ES-I3 (cell line): ENCODE data around the gene TNP2.

Experiments
- H3K36me3 ChIP-seq: 2 replicates; pipeline ENCODE4 v1.6.1; 2013; ENCODE audit warnings: mild to moderate bottlenecking, low read length, control low read depth, moderate library complexity; ENCODE audit not compliant: insufficient read depth
- H3K4me1 ChIP-seq: 2 replicates; pipeline ENCODE4 v1.6.1; 2013; ENCODE audit warnings: mild to moderate bottlenecking, control low read depth, low read length; ENCODE audit not compliant: insufficient read depth
- H3K9ac ChIP-seq: 2 replicates; pipeline ENCODE4 v1.6.1; 2013; ENCODE audit warnings: low read depth, mild to moderate bottlenecking, low read length, moderate library complexity
- H3K9me3 ChIP-seq: 2 replicates; pipeline ENCODE4 v1.6.1; 2013; ENCODE audit warnings: mild to moderate bottlenecking, low read length, moderate library complexity; ENCODE audit not compliant: control insufficient read depth, insufficient read depth

Gene TNP2

GRCh38 chr16:11258553-11259492, 10.3 kb downstream of the TNP2 start:
- Histone ChIP-seq H3K9ac (no peak overlapping the region), H3K9me3 (no peaks in the 10 kb centered on the region), H3K4me1 (peaks cover 17% of the 10 kb centered on the region), H3K36me3 (peaks cover 8% of the 10 kb centered on the region)

- H3K9ac ChIP-seq: peak overlapping the region; percentile 79
Measured at GRCh38 chr16:11257131-11257938, 11.8 kb downstream of the TNP2 start.

DNA sequence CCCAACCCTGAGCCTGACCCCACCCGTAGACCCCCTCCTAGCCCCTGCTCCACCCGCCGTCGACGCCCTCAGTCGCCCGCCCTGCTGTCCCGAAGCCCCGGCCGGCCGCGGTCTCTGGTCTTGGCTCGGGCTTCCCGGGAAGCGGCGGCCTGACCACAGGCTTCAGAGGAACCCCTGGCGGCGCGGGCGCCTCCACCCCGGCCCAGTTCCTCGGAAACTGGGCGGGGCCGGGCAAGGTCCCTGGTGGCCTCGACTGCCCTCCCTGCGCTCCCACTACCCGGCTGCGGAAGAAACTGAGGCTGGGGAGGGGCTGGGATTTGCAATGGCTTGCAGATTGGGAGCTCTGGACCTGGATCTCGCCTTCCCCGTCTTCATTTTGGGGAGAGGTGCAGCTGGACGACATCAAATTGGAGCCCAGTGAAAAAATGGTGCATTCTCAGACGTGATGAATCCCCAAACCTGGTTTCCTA, 12.4 kb downstream of the TNP2 start:
- Histone ChIP-seq H3K9me3 (no peaks in the 10 kb centered on the region), H3K9ac (peak overlapping the region; percentile 79), H3K4me1 (peaks cover 24% of the 10 kb centered on the region), H3K36me3 (peaks cover 11% of the 10 kb centered on the region)

More at GRCh38 chr16:11257131-11257938, 11.8 kb downstream of the TNP2 start:
- H3K9me3 ChIP-seq: no peaks in the 10 kb centered on the region
- H3K4me1 ChIP-seq: peaks cover 24% of the 10 kb centered on the region
- H3K36me3 ChIP-seq: peaks cover 11% of the 10 kb centered on the region

DNA sequence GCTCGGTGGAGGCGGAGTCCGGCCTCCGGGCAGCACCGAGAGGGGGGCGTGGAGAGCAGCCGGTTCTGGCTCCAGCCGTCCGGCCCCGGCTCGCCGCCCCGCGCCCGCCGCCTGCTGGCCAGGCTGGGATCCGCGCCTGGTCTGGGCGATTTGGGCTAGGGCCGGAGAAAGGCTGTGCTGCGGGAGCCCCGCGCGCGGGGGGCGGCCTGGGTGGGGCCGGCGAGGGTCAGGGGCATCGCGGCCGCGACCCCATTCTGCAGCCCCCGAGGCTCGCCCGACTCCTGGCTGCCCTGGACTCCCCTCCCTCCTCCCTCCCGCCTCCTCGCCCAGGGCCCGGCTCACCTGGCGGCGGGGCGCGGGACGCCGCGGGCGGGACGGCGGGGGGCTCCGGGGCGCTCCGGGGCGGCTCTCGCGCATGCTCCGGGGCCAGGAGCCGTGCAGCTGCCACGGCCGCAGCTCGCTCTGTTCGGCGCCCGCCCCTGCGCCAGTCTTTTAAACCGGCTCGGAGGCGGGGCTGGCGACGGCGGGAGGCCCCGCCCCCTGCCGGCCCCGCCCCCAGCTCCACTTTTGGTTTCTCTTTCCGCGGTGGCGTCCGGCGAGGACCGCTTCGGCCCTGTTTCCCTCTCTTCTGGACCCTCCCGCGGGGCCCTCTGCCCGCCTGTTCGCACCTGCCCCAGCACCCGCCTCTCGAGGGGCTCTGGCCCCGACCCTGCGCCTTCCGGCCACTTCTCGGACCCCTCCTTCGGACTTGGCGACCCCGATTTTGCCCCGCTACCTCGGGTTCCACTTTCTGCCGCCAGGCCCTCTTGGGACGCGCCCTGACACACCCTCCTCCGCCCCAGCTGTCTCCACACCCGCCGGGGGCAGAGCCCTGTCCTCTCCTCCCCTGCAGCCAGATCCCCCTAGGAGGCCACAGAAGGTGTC, 13.1 kb downstream of the TNP2 start, which contains the start of gene SOCS1:
Gene SOCS1 (minus strand): TSS at position 468 of the 924 bp plus-strand sequence. CDS start 726 bp downstream, outside the sequence.
- peaks cover 11% of the 10 kb centered on the region for H3K36me3 ChIP-seq
- H3K9ac ChIP-seq: peak within 1 kb of the TSS; percentile 79
- peaks cover 23% of the 10 kb centered on the region for H3K4me1 ChIP-seq
- no peaks in the 10 kb centered on the region for H3K9me3 ChIP-seq

- Histone ChIP-seq H3K36me3 (peaks cover 11% of the 10 kb centered on the region), H3K9me3 (no peaks in the 10 kb centered on the region), H3K4me1 (peaks cover 16% of the 10 kb centered on the region), H3K9ac (peak overlapping the region; percentile 79)
Measured at GRCh38 chr16:11254913-11255736, 14.0 kb downstream of the TNP2 start.

DNA sequence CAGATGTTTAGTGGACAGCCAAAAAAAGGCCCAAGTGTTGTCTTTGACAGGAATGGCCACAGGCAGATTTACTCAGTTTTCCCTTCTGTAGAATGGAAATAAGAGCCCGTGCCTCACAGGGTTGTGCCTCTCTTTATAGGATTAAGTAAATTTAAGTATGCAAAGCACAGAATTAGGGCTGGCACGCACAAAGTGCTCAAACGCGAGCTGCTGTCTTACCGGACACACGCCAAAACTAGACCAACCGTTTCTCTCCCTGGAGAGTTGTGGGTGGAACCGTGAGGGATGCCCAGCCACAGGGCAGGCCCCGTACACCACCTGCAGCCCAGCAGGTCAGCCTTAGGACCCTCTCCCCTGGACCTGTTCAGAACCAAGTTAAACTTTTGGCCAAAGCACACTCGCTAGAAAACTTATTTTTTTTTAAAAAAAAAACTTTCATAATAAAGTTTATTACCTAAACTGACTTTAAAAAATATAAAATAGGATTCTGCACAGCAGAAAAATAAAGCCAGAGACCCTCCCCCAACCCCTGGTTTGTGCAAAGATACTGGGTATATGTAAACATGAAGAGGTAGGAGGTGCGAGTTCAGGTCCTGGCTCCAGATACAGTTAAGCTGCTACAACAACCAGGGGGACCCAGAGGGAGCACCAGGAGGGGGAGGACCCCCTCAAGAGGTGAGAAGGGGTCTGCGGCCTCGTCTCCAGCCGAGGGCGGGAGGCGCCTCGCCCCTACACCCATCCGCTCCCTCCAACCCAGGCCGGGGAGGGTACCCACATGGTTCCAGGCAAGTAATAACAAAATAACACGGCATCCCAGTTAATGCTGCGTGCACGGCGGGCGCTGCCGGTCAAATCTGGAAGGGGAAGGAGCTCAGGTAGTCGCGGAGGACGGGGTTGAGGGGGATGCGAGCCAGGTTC, 14.9 kb downstream of the TNP2 start:
- Histone ChIP-seq H3K9ac (peak overlapping the region; percentile 79), H3K4me1 (peaks cover 13% of the 10 kb centered on the region), H3K36me3 (peaks cover 11% of the 10 kb centered on the region), H3K9me3 (no peaks in the 10 kb centered on the region)

- peaks cover 11% of the 10 kb centered on the region for H3K36me3 ChIP-seq
- H3K4me1 ChIP-seq: peaks cover 13% of the 10 kb centered on the region
- H3K9me3 ChIP-seq: no peaks in the 10 kb centered on the region
- H3K9ac ChIP-seq: peak overlapping the region; percentile 79
Measured at GRCh38 chr16:11253009-11253994, 15.8 kb downstream of the TNP2 start.

DNA sequence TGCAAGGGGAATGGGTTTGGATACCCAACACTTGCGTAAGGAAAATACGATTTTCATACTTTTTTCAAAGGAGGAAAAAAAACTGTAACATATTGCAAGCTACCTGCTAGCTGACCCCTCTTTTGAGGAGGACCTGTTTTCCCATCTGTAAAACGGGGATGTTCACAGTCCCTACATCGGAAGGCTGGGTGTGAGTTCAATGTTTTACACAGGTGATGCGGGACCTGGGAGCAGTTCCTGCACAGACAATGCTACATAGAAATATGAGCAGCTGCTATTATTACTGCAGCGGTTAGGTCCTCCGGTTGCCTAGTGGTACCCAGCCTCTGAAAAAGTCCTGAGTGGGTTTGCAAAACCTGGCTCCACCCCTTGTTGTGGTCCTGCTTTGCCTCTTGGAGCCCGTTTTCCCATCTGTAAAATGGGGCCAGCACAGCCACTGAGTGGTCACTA, 16.6 kb downstream of the TNP2 start:
- Histone ChIP-seq H3K4me1 (peaks cover 12% of the 10 kb centered on the region), H3K9ac (no peak overlapping the region), H3K36me3 (peaks cover 11% of the 10 kb centered on the region), H3K9me3 (no peaks in the 10 kb centered on the region)

DNA sequence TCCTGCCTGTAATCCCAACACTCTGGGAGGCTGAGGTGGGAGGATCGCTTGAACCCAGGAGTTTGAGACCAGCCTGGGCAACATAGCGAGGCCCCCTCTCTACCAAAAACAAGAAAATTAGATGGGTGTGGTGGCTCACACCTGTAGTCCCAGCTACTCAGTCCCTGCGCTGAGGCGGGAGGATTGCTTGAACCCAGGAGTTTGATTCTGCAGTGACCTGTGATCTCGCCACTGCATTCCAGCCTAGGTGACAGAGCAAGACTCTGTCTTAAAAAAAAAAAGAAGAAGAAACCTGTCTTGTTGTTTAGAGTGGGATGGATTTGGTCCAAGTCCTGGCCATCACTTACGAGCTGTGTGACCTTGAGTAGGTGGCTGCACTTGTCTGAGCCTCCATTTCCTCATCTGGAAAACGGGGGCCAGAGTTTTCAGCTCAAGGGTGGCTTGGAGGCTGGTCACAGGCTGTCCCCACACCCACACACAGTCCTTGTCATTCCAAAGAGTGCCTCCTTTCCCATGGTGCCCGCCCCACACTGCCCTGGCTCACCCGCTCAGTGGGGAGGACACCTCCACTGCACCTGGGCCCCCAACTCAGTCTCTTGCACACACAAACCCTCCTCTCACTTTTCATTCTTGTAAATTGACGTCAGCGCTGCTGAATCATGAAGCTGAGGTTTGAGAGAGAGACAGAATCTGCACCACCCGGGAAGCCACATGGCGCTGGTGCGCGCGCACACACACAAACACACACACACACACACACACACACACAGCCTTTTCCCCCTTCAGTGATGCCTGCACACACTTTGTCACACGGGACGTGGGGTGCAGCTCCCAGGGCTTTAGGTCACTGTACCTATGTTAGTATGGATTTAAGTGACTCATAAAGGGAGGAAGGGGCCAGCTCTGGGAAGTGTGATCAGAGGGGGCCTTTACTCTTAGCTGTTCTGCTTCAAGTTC, 17.3 kb downstream of the TNP2 start:
- Histone ChIP-seq H3K4me1 (peaks cover 11% of the 10 kb centered on the region), H3K36me3 (peaks cover 11% of the 10 kb centered on the region), H3K9ac (no peak overlapping the region), H3K9me3 (no peaks in the 10 kb centered on the region)

DNA sequence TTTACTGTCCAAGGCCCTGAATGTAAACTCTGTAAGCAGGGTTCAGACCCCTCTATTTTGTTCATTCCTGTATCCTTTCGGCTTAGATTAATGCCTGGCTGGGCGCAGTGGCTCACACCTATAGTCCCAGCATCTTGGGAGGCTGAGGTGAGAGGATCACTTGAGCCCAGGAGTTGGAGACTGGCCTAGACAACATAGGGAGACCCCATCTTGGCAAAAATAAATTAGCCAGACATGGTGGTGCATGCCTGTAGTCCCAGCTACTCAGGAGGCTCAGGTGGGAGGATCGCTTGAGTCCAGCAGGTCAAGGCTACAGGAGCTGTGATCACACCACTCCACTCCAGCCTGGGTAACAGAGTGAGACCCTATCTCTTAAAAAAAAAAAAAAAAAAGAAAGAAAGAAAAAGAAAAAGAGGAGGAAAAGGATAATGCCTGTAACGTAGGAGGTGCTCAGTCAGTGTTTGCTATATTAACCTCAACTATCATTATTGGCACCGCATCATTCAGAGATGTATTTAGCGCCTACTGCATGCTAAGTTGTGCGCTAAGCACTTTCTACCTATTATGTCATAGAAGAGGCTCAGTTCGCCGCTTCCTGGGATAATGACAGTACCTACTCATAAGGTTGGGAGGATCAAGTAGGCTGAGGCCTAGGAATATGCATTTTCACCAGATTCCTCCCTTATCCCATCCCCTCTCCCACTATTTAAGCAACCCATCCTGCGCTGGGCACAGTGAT, 18.2 kb downstream of the TNP2 start:
- no peak overlapping the region for H3K9ac ChIP-seq
- no peaks in the 10 kb centered on the region for H3K9me3 ChIP-seq
- peaks cover 11% of the 10 kb centered on the region for H3K4me1 ChIP-seq
- peaks cover 11% of the 10 kb centered on the region for H3K36me3 ChIP-seq
